Tibial artery (tissue), 4 donors: ENCODE results near the gene NBEAL1.
A peak's percentile ranks its signal among the peaks of the same experiment; 100 is the strongest.
"Not testable (repeated sequence)": the region's sequence is repeated elsewhere in the genome, so short reads cannot be mapped to it uniquely, and the experiment has no call there.

Experiments used
- DNase-seq, 2 donors: peaks; one replicate each; pipeline ENCODE4 v3.0.0-alpha.2; 2019
- H3K27ac ChIP-seq, 2 donors: fragments of 200-600 bp; sonication (generic) in 1 of 2; 1 replicate in 1 of 2; 2 replicates in 1 of 2; pipeline ENCODE4 v1.5.1; 2018 to 2019; ENCODE audit warnings: mild to moderate bottlenecking in 1 of 2
- H3K27me3 ChIP-seq, 2 donors: fragments of 200-600 bp; sonication (generic) in 1 of 2; one replicate each; pipeline versions ENCODE4 v1.5.1 to v1.6.0; 2016 to 2019
- H3K36me3 ChIP-seq, 3 donors: fragments of 200-600 bp; sonication (generic) in 2 of 3; one replicate each; pipeline ENCODE4 v1.5.1; 2016 to 2019; ENCODE audit warnings: mild to moderate bottlenecking in 2 of 3
- H3K4me1 ChIP-seq, 4 donors: fragments of 200-600 bp; sonication (generic) in 2 of 4; 1 replicate in 3 of 4; 2 replicates in 1 of 4; pipeline ENCODE4 v1.5.1; 2016 to 2019
- H3K4me3 ChIP-seq, 2 donors: fragments of 200-600 bp; sonication (generic) in 1 of 2; 1 replicate in 1 of 2; 2 replicates in 1 of 2; pipeline ENCODE4 v1.5.1; 2018 to 2019; ENCODE audit warnings: mild to moderate bottlenecking in 2 of 2
- H3K9me3 ChIP-seq, 3 donors: fragments of 200-600 bp; sonication (generic) in 1 of 3; one replicate each; pipeline ENCODE4 v1.5.1; 2016 to 2019
- CTCF ChIP-seq, 2 experiments: fragments of 200-600 bp in 1 of 2; fragments of 450-650 bp in 1 of 2; IDR thresholded peaks; one replicate each; pipeline ENCODE4 v1.5.1; 2017 to 2019; ENCODE audit warnings: antibody characterized with exemption in 2 of 2, mild to moderate bottlenecking in 1 of 2, moderate library complexity in 1 of 2
- intact Hi-C: fragments of 100-400 bp; cut with DNase I; formaldehyde crosslinking; loops from one replicate; pipeline ENCODE4 v1.15.0; 2023; ENCODE audit warnings: low total_unique reads

Gene NBEAL1

GRCh38 chr2:203155406-203155805 lies 140.7 kb downstream of the NBEAL1 start:
- no peak overlapping the region for H3K4me3 ChIP-seq
- H3K9me3 ChIP-seq, result no peaks in the 10 kb centered on the region
- peaks cover 55 to 57% (median 56%) of the 10 kb centered on the region in 3 donors for H3K36me3 ChIP-seq

GRCh38 chr2:203162722-203163121 lies 148.0 kb downstream of the NBEAL1 start:
- H3K27ac ChIP-seq, H3K9me3 ChIP-seq, H3K27me3 ChIP-seq, DNase-seq, intact Hi-C loops, H3K4me3 ChIP-seq: not testable (repeated sequence)
- H3K36me3 ChIP-seq, result peaks cover 47 to 62% (median 54%) of the 10 kb centered on the region in 3 donors
- H3K4me1 ChIP-seq, result peaks cover 0 to 12% (median 0%) of the 10 kb centered on the region in 4 donors

More at GRCh38 chr2:203155406-203155805, 140.7 kb downstream of the NBEAL1 start:
- Histone ChIP-seq H3K27ac (no peak overlapping the region), H3K27me3 (no peaks in the 10 kb centered on the region), H3K4me1 (no peaks in the 10 kb centered on the region)
- intact Hi-C loops, result no loop called here
- TF ChIP-seq CTCF (IDR thresholded peaks at IDR 0.05), result no peak
- no peak for DNase-seq

DNA sequence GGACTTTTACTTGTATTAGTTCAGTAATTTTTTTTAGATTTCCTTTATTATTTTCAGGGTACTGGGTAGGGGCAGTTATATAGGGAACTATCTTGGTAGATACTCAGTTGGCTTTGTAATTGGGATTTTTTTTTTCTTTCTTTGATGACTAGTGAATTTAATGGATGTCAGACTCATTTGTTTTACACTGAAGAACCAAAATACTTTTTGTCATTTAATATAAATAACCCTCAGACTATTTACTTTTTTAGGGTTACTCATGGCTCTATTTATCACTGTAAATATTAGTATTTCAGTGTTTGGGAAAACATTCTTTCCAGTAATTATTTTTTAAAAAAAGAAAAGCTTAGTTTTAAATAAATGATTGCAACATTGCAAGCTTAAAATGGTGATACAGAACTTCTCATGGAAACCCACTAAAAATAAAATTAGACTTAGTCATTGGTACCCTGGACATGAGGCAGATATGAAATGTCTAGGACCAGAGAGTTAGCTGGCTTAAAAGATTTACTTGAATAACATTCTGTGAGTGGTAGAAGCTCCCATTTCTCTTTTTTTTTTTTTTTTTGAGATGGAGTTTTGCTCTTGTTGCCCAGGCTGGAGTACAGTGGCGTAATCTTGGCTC lies 149.7 kb downstream of the NBEAL1 start:
- Histone ChIP-seq H3K36me3 (peaks cover 50 to 59% (median 54%) of the 10 kb centered on the region in 3 donors), H3K9me3 (no peaks in the 10 kb centered on the region), H3K4me1 (peaks cover 0 to 12% (median 0%) of the 10 kb centered on the region in 4 donors), H3K27ac (peak overlapping the region; percentile 37 to 38), H3K27me3 (no peaks in the 10 kb centered on the region), H3K4me3 (no peak overlapping the region)
- intact Hi-C loops, result no loop called here
- TF ChIP-seq CTCF (IDR thresholded peaks at IDR 0.05), result no peak
- no peak for DNase-seq

DNA sequence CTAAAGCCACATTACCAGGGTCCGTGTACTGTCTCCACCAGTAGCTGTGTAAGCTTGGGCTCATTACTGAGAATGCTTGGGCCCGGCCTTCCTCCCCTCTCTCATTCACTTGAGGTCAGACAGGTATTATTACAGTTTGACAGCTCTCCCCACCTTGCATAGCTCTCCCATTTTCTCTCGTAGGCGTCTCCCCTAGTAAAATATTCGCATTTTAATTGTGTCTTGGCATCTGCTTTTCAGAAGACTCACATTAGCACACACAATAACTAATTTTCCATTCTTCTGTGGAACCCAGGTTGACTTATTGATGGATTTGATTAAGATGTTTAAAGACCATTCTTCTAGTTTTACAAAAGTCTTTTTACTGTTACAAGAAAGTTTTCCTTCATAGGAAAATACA lies 153.1 kb downstream of the NBEAL1 start:
- intact Hi-C loops, result no loop called here
- no peaks in the 10 kb centered on the region for H3K9me3 ChIP-seq
- no peak overlapping the region for H3K4me3 ChIP-seq
- H3K27me3 ChIP-seq, result no peaks in the 10 kb centered on the region
- TF ChIP-seq CTCF (IDR thresholded peaks at IDR 0.05), result no peak
- H3K27ac ChIP-seq, result no peak overlapping the region
- peaks cover 49 to 53% (median 49%) of the 10 kb centered on the region in 3 donors for H3K36me3 ChIP-seq
- no peak for DNase-seq
- peaks cover 0 to 12% (median 0%) of the 10 kb centered on the region in 4 donors for H3K4me1 ChIP-seq

- no peak for DNase-seq
- no peaks in the 10 kb centered on the region for H3K27me3 ChIP-seq
- peaks cover 48 to 54% (median 51%) of the 10 kb centered on the region in 3 donors for H3K36me3 ChIP-seq
- intact Hi-C loops, result no loop called here
- no peak overlapping the region for H3K27ac ChIP-seq
- no peak overlapping the region for H3K4me3 ChIP-seq
- H3K9me3 ChIP-seq, result no peaks in the 10 kb centered on the region
- TF ChIP-seq CTCF (IDR thresholded peaks at IDR 0.05), result no peak
- H3K4me1 ChIP-seq, result peaks cover 0 to 8% (median 1%) of the 10 kb centered on the region in 4 donors
These were observed 155.8 kb downstream of the NBEAL1 start for GRCh38 chr2:203170502-203170901.

DNA sequence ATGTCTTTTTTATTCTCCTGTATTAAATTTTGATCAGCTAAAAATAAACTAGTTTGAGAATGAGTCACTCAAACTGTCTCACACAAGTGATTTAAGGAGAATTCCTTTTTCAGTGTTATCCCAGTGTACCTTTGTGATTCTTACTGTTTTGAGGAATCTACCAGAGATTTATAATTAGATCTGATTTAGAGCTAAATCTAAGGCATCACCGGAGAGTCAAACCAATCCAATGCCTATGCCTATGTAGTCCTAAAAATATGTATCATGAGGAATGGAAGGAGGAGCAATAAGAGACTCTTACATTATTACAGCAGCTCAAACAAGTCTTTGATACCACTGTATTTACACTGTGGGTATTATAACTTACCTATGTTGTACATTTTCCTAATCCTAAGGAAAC lies 160.7 kb downstream of the NBEAL1 start:
- no peaks in the 10 kb centered on the region for H3K9me3 ChIP-seq
- no peak overlapping the region for H3K4me3 ChIP-seq
- TF ChIP-seq CTCF (IDR thresholded peaks at IDR 0.05), result no peak
- H3K4me1 ChIP-seq, result peaks cover 0 to 18% (median 2%) of the 10 kb centered on the region in 4 donors
- no peaks in the 10 kb centered on the region for H3K27me3 ChIP-seq
- intact Hi-C loops, result no loop called here
- no peak for DNase-seq
- H3K27ac ChIP-seq, result no peak overlapping the region
- H3K36me3 ChIP-seq, result peaks cover 37 to 54% (median 52%) of the 10 kb centered on the region in 3 donors
